Measurements from ENCODE around the gene NECAB3.

NECAB3 gene

DNA sequence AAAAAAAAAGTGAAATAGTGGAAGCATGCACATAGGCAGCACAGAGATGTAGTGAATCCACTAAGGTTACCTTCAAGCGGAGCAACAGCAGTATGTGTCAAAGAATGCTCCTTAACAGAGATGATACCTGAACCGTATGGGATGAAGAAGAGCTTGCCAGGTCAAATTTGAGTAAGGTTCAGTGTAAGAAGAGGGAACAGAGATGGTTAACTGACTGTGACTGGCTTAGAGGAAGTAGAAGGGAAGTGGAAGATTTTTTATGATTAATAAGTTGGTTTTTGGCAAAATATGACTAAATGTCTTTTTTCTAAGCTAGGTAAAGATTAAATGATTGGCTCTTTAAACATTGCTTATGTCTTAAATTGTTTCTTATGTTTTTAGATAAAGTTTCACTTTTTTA lies 64.7 kb downstream of the NECAB3 start:
- DNase-seq, result no peak

All from CD4-positive, alpha-beta T cell treated with Interleukin-15 for 1 hour (primary cell).